GM18951 (cell line): ENCODE results near the gene ASPSCR1.

ENCODE experiments used
- POLR2A ChIP-seq: IDR thresholded peaks from 4 replicates; pipeline ENCODE4 v1.6.1; 2011; ENCODE audit warnings: mild to moderate bottlenecking; ENCODE audit not compliant: insufficient read length, insufficient read depth; ENCODE audit errors: extremely low read depth
- in situ Hi-C: fragments of 300-500 bp; cut with MboI; formaldehyde crosslinking; loops from one replicate; pipeline ENCODE4 v1.12.0; 2022; ENCODE audit warnings: low sequenced_read_pairs, mixed read lengths, inconsistent platforms; ENCODE audit not compliant: unreplicated experiment

The ASPSCR1 gene

GRCh38 chr17:81959362-81960129 is 17.9 kb upstream of the ASPSCR1 start:
- no peak for TF ChIP-seq POLR2A
- in situ Hi-C loops, result no loop called here

DNA sequence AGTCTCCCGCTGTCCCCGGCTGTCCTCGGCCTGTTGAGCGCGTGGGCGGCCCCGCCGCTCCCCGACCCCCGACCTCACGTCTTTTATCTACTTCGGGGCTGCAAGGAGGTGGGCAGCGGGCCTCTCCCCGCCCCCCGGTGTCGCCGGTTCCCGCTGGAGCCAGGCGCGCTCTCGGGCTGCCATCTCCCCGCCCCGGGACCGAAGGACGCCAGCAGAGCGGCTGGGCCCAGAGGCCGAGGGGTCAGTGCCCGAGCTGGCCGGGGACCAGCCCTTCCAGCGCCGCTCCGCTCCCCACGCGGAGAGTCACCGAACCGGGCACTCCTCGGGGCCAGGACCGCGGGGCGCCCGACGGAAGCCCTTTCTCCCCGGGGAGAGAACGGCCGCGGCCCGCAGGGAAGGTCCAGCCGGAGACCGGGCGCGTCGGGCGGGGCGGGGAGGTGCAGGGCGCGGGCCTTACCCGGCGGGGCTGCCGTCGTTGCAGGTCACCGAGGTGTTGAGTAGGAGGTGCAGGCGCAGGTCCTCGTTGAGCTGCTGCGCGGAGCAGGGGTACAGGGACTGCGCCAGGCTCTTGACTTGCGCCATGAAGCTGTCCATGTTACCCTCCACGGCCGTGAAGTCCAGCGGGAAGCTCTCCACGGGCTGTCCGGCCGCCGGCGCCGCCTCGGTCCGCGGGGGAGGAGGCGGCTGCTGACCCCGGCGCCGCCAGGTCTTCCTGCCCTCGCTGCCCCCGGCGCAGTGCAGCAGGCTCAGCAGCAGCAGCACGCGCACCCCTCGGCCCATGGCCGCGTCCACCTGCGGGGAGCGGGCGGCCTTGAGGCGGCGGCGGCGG is 17.1 kb upstream of the ASPSCR1 start:
- no peak for TF ChIP-seq POLR2A
- in situ Hi-C loops, result no loop called here

DNA sequence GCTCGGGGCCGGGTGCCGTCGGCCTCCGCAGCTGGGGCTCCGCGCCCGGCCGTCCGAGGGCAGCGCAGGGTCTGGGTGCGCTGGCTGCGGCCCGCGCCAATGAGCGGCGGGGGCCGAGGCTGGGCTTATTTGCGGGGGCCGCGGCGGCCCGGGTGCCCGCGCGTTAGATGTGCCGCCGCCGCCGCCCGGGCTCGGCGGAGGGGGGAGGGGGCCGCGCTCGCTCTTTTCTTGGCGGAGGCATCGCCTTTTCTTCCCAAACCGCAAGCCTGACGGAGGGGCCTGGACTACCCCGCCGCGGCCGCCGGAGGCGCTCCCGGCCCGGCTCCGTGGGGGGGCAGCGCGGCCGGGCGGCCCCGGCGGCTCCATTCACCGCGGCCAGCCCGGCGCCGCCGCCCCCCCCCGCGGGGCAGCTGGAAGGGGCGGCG is 16.3 kb upstream of the ASPSCR1 start, which contains the start of gene NOTUM:
NOTUM (minus strand) TSS at position 101 of the 425 bp plus-strand sequence. CDS start 278 bp downstream, outside the sequence.
- in situ Hi-C loops, result no loop called here
- TF ChIP-seq POLR2A, result no peak

- no peak for TF ChIP-seq POLR2A
- in situ Hi-C loops, result no loop called here
These were observed 15.6 kb upstream of the ASPSCR1 start for GRCh38 chr17:81961521-81962498.

DNA sequence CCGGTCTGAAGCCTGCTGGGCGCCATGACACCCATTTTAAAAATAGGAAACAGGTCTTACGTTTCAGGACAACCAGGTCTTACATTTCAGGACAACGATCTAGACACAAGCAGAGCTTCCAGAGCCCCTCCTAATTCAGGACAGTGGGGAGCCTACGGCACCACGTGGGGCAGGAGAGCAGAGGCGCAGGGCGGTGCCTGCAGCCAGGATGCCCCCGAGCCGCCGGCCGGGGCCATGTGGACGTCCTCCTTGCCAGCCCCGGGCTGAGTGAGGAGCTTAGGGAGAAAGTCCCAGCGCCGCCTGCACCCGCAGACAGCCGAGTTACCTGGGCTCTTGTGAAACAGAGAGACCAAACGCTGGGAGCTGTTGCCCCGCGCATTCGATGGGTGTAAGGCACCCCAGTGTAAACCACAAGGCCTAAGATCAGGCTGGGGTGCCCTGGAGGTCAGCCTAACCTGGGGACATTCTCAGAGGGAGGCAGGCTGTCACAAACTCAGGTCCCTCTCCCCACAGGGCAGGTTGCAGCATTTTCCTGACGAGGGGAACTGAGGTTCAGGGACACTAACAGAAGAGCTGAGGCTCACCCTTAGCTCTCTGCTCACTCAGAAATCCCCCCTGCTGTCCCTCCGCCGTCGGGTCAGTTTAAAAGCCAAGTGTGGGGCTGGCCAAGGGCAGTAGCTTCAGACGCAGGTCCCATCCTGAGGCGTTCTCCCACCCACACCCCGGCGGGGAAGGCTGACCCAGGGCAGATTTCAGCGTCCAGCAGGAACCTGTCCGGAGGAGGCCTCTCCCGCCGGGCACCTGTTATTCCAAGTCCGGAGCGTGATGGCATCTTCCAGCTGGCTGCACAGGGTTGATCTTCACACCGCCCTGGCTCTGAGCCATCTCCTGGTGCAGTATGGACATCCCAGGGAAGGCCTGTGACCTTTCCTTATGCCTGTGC is 14.7 kb upstream of the ASPSCR1 start:
- no peak for TF ChIP-seq POLR2A
- in situ Hi-C loops, result no loop called here

- in situ Hi-C loops, result no loop called here
- no peak for TF ChIP-seq POLR2A
These were observed 13.2 kb upstream of the ASPSCR1 start for GRCh38 chr17:81964081-81964849.

DNA sequence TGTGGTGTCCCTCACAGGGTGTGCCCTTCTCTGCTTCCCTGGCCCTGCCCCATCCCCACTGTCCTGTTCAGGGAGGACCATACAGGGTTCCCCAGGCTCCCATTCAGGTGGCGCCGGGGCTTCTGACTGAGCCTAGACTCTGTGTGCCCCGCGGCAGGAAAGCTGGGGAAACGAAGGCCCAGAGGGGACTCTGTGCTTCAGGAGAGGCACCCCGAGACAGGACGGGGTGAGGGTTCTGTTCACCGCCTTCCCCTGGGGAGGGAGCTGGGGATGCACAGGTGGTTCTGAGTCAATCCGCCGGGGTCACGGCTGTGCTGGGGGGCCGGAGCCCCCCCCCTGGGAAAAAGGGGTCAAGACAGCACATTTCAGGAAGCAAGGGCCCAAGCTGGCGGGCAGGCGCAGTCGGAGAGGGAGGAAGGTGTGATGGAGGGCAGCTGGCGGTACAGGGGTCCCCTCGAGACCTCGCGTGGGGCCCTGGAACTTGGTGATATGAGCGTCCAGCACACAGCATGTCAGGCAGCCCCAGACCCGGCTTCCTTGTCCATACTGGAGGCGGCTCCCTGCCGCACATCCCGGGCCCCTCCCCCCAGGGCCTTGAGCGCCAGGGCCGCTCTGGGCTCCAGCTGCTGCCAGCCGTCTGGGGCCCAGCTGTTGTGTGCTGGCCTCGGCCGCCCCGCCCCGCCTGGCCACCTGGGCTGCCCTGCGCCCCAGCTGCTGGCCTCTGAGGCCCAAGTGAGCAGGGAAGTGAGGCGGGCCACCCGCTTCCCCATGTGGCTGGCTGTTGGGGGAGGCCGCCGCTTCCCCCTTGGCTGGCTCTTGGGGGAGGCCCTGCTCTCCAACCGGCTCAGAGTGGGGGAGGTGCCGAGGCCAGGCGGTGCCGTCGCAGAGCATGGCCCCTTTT is 10.8 kb upstream of the ASPSCR1 start:
- in situ Hi-C loops, result no loop called here

GRCh38 chr17:81967244-81967532 is 10.2 kb upstream of the ASPSCR1 start:
- in situ Hi-C loops, result no loop called here
- TF ChIP-seq POLR2A, result no peak

More for the DNA sequence above, 10.8 kb upstream of the ASPSCR1 start:
- no peak for TF ChIP-seq POLR2A

DNA sequence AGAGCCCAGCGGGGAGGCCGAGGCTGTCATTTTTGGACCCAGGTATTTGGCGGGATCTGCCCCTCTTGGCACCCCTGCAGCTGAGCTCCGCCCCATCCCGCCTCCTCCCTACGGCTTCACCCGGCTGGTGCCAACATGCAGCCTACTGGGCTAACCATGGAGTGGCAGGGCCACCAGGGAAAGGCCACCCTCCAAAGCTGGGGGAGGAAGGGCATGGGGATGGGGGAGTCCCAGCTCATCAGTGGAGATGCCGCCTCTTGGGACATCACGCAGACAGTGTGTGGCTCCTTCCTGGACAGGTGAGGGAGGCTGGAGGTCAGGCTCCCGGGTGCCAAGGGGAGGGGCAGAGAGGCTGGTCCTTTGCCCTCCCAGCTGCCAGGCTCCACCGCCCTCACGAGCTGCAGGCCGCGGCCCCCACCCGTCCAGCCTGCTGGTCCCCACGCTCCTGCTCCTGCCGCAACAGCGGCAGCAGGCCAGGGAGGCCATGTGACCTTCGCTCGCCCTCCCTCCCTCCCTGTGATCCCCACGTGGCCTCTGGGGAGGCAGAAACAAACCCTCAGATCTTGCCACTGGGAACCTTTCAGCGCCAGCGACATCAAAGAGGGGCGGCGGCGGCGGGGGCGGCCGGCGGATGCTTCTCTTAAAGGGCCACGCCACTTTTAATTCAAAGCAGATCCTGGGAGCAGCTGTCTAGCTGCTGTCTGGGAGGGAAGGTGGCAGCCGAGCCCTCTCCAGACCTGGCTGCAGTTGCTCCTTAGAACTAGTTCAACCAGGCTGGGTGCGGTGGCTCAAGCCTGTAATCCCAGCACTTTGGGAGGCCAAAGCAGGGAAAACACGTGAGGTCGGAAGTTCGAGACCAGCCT is 9.7 kb upstream of the ASPSCR1 start:
- in situ Hi-C loops, result no loop called here
- TF ChIP-seq POLR2A, result no peak

- in situ Hi-C loops, result no loop called here
- TF ChIP-seq POLR2A, result no peak
These were observed 9.1 kb upstream of the ASPSCR1 start for GRCh38 chr17:81968396-81968745.
